HG03060 (cell line): ENCODE measurements around the gene LRRC49.
"Not testable (repeated sequence)": the region's sequence is repeated elsewhere in the genome, so short reads cannot be mapped to it uniquely, and the experiment has no call there.

ENCODE experiments used
- ATAC-seq: cut with Tn5 transposase; IDR thresholded peaks from one replicate; pipeline ENCODE4 v1.9.1; 2021; ENCODE audit warnings: low read depth, moderate number of reproducible peaks; ENCODE audit not compliant: unreplicated experiment

The LRRC49 gene

GRCh38 chr15:70866982-70867641, 25.5 kb upstream of the LRRC49 start:
- ATAC-seq, result no peak

GRCh38 chr15:70867911-70868467, 24.6 kb upstream of the LRRC49 start:
- ATAC-seq, result no peak

GRCh38 chr15:70869346-70869745, 23.3 kb upstream of the LRRC49 start:
- no peak for ATAC-seq

GRCh38 chr15:70870051-70870450, 22.6 kb upstream of the LRRC49 start:
- ATAC-seq, result no peak

GRCh38 chr15:70871490-70871889, 21.1 kb upstream of the LRRC49 start:
- ATAC-seq, result not testable (repeated sequence)

GRCh38 chr15:70873232-70874054, 19.2 kb upstream of the LRRC49 start:
- no peak for ATAC-seq

- no peak for ATAC-seq
Observed at GRCh38 chr15:70875001-70875782, 17.4 kb upstream of the LRRC49 start.

- no peak for ATAC-seq
Observed at GRCh38 chr15:70876011-70876410, 16.6 kb upstream of the LRRC49 start.

GRCh38 chr15:70876683-70877082, 15.9 kb upstream of the LRRC49 start:
- ATAC-seq, result no peak

GRCh38 chr15:70879401-70879800, 13.2 kb upstream of the LRRC49 start:
- no peak for ATAC-seq

GRCh38 chr15:70880781-70881180, 11.8 kb upstream of the LRRC49 start:
- ATAC-seq, result no peak

GRCh38 chr15:70882361-70882760, 10.3 kb upstream of the LRRC49 start:
- ATAC-seq, result no peak

GRCh38 chr15:70892912-70893560, 410 bp downstream of the LRRC49 start:
- ATAC-seq, result no peak

- ATAC-seq, result no peak
Observed at GRCh38 chr15:70902107-70902506, 9.5 kb downstream of the LRRC49 start.

GRCh38 chr15:70906842-70907241, 14.2 kb downstream of the LRRC49 start:
- ATAC-seq, result no peak

GRCh38 chr15:70907784-70908471, 15.3 kb downstream of the LRRC49 start:
- no peak for ATAC-seq

- ATAC-seq, result no peak
Observed at GRCh38 chr15:70910958-70911357, 18.3 kb downstream of the LRRC49 start.

GRCh38 chr15:70912187-70912586, 19.6 kb downstream of the LRRC49 start:
- ATAC-seq, result no peak

GRCh38 chr15:70916531-70916930, 23.9 kb downstream of the LRRC49 start:
- no peak for ATAC-seq

GRCh38 chr15:70917955-70918354, 25.3 kb downstream of the LRRC49 start:
- ATAC-seq, result no peak
